ENCODE data around the gene WDR45B.

The WDR45B gene

DNA sequence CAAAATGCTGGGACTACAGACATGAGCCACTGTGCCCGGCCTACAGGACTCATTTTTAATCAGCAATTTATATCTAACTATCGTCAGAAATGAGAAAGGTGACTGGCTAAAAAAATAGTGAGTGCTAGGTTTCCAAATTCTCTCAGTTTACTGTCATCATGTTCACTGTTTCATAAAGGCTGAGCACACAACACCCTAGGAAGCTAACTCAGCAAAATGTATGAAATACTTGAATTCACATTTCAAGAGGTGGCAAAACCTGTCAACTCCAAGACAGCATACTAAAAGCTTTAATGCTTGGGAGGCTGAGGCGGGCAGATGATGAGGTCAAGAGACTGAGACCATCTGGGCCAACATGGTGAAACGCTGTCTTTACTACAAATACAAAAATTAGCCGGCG, 16.7 kb downstream of the WDR45B start:
- in situ Hi-C loops (cut with MboI; ENCODE audit: low sequenced_read_pairs), result no loop called here

DNA sequence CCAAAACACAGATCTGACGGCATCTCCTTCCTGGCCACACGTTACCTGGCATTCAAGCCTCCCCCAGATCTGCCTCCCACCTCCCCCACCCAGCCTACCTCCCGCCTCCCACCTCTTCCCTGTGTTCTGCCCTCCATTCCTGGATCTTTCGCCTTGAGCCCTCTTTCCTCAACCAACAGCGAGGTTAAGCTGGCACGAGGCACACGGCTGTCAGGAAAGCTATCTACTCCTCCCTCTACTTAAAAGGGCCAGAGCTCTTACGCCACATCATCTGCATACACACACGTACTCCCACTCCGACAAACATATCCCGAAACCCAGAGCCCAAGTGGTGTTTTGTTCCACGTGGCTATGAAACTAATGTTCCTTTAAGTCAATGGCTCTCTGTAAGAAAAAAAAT, 18.0 kb downstream of the WDR45B start:
- in situ Hi-C loops (cut with MboI; ENCODE audit: low sequenced_read_pairs), result no loop called here

DNA sequence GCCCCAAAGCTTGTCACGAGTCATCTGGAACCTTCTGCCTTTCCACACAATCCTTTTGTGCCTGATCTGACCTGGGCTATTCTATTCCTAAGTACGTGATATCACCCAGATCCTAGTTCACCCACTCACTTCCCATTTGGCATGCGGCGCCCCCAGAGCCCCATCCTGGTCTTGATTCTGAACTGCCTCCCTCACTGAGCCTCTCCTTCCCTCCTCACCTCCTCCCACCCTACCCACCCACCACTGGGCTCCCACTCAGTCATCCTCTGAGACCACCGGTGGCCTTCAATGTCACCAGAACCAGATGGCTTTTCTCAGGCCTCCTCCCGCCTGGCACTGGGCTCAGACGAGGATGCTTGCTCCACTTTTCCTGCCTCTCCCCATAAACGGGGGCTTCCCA, 18.5 kb downstream of the WDR45B start:
- in situ Hi-C loops (cut with MboI; ENCODE audit: low sequenced_read_pairs), result no loop called here

DNA sequence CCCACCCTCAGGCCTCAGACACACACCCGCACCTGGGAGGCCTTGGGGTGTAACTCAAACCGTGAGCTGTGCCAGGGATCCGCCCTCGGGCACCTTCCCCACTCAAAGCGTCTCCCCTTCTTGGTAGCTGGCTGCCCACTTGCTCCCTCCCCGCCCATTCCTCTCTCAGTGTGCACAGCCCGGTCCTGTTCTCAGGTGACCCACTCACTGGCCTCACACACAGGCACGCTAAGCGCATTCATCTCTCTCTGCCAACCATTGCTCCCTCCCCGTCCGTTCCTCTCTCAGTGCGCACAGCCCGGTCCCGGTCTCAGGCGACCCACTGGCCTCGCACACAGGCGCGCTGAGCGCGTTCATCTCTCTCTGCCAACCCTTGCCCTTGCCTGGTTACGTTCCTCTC, 20.8 kb downstream of the WDR45B start:
- in situ Hi-C loops (cut with MboI; ENCODE audit: low sequenced_read_pairs), result no loop called here

DNA sequence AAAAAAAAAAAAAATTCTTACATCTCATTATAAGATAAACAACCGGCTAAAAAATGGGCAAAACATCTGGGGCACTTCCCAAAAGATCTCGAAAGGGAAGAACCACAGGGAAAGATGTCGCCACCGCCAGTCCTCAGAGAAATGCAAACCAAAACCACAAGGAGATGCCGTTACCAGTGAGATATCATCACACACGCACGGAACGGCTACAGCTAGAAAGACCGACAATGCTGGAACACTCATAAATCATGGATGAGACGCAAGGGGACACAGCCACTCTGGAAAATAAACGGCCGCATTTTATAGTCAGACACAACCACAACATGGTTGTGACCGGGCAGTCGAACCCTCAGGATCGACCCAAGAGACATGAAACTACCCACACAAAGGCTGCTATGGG, 24.5 kb downstream of the WDR45B start:
- in situ Hi-C loops (cut with MboI; ENCODE audit: low sequenced_read_pairs), result no loop called here

DNA sequence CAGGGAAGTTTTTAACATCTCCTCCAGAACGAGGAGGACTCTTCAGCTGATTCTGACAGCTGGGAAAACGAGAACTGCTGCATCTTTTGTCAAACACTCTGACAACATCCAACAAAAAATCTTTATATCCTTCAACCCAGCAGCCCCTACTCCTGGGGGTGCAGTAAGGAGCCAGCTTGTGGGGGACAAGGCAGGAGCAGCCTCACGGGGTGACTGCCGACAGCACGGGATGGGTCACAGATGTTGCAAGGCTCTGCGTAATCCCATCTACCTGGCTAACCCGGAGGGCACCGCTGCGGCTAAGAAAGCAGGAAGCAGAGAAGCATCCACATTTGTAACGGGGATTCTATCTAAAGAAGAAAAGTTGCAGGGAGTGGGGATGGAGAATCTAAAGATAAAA, 28.6 kb downstream of the WDR45B start:
- in situ Hi-C loops (cut with MboI; ENCODE audit: low sequenced_read_pairs), result no loop called here

DNA sequence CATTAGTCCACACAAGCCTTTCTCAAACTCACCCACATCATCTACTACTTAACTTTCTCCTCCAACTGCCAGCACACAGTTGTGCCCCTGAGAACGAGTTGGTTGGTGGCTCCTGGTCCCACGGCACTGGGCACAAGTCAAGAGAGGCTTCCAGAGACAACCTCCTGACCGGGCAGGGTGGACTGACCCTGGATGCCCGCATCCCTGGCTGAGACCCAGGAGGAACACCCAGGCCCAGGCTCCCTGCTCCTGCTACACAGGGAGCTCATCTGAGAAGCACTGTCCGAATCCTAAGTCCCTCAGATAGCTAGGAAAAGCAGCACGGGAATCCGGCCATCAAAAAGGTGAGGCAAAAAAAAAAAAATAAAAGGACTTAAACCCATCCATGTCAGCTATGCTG, 29.0 kb downstream of the WDR45B start:
- in situ Hi-C loops (cut with MboI; ENCODE audit: low sequenced_read_pairs), result no loop called here

DNA sequence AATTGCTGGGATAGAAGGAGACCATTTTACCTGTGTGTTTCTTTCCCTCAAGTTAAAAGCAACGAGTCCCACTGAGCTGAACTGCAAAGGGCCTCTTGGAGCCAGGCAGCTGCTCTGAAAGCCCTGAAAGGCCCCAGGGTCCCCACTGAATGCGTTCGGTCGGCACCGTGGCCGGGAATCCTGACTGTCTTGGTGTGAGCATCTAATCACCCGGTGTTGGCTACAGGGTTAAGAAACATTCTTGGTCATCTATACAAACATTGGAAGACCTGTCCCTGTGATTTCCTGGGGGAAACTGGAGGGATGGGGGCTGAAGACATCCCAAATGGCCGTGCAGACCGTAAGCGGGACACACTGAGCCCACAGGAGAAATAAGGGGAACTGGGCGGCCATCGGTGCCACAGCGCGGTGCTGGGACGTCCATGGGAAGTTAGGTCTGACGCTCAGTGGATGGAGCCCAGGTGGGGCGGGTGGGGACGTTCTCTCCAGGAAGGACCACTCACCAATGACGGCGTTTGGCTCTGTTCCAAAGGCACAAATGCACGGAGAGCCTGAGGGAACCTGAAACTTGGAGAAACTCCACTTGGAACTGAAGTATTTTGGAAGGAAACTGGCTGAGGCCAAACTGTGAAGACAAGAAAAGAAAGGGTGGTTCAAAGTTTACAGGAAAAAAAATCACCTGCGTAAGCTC, 32.1 kb downstream of the WDR45B start:
- in situ Hi-C loops (cut with MboI; ENCODE audit: low sequenced_read_pairs), result no loop called here

DNA sequence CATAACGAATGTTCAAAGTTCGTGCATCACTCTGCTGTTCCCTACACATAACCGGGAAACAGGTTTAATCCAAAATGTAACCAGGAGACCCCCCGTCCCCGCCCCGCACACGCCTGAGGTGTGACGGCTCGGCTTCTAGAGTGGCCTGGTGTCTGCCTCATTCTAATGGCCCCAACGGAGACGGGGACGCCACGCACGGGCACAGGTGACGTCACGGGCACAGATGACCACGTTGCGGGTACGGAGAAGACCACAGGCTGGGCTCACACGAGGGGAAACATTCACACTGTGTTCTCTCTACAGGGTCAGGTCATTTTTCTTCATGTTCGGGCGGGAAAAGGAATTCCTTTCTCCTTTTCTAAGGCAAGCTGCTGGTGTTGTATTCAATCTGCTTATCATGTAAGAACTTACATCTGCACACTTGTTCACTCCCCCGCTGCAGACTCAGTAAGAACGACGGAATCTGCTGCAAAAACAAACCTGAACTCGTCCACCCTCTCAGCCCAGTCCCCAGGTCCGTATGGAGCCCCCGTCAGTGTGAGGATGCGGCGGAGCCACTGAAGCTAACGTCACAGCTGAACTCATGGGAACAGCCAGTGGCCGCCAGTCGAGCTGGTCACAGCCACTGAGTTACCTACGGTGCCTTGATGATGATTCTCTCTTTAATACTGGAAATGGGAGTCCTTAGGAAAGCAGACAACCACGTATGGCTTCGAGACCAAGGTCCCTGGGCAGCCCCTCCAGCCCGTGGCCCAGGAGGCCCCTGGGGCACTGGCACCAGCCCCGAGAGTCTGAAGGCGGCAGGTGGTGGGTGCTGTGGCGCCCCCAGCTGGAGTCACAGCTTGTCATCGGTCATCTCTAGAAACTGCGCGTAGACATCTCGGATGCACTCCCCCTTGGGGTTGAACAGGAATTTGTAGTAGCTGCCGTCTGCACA, 32.9 kb downstream of the WDR45B start:
- in situ Hi-C loops (cut with MboI; ENCODE audit: low sequenced_read_pairs), result no loop called here

DNA sequence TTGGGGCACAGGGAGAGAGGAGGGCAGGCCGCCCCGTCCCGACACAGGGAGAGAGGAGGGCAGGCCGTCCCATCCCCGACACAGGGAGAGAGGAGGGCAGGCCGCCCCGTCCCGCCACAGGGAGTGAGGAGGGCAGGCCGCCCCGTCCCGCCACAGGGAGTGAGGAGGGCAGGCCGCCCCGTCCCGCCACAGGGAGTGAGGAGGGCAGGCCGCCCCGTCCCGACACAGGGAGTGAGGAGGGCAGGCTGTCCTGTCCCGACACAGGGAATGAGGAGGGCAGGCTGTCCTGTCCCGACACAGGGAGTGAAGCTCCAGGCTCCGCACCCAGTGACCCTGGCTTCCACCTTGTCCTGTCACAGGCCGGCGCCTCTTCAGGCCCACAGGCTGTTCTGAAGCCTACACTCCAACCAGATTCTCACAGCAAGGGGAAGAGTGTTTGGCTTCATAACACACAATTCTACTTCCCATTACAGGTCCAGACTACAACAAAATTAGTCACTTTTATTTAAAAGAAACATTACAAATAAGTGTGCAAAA, 34.1 kb downstream of the WDR45B start:
- in situ Hi-C loops (cut with MboI; ENCODE audit: low sequenced_read_pairs), result no loop called here

DNA sequence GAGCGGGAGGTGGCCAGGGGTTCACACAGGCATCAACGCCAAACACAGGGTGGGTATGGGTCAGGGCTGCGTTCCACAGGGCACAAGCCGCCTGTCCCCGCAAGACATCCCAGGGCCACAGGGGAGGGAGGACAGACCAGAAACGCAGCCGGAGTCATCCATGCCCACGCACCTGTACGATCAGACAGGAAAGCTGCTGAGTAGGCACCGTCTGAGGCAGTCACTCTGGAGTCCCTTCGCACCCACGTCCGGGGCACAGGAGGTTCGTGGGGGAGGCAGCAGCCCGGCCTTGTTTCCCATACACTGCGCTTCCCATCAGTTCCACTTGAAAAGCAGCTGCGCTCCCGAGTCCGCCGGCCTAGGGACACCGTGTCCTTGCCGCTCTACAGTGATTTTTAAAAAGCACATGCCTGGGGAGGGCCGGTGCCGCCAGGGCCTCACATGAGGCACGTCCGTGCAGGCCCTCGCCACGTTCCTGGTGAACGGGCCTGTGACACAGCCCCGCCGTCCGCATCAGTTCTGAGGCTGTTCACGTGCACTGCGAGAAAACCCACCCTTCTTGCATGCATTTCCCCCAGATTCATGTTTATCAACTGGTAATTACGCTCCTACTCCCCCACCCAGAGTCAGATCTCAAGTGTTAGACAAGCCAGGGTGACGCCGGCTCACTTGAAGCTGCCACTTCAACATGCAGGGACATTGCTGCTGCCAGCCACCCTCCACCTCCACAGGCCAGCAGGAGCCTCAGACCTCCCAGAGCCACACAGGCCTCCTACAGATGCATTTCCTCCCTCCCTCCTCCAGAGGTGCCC, 34.8 kb downstream of the WDR45B start:
- in situ Hi-C loops (cut with MboI; ENCODE audit: low sequenced_read_pairs), result no loop called here

DNA sequence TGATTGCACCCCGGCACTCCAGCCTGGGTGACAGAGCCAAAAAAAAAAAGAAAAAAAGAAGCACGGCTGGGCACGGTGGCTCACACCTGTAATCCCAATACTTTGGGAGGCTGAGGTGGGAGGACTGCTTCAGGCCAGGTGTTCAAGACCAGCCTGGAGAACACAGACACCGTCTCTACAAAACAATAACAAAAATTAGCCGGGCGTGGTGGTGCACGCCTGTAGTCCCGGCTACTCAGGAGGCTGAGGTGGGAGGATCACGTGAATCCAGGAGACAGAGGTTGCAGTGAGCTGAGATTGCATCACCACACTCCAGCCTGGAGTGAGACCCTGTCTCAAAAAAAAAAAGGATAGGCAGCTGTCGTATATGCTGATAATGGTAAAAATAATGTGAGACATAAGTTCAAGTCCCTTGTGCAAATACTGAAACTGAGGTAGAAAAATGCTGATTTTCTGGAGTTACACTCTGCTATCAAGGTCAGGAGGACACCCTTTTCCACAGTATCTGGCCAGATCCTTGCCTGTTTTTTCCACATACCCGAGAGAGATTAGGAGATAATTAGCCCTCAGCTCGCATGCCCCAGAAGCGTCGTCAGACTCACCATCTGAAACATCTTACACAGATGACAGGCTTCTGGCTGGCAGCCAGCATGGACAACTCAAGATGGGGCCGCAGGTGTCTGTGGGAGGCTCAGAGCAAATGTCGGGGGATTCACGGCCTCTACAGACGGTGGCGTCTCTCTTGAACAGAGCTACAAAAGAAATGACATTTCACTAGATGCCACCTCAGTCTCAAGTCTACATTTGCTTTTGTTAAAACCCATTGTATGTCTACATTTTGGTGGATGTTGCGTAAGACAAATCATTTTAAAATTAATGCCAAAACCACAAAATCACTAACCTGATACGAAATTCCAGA, 36.8 kb downstream of the WDR45B start:
- in situ Hi-C loops (cut with MboI; ENCODE audit: low sequenced_read_pairs), result no loop called here

DNA sequence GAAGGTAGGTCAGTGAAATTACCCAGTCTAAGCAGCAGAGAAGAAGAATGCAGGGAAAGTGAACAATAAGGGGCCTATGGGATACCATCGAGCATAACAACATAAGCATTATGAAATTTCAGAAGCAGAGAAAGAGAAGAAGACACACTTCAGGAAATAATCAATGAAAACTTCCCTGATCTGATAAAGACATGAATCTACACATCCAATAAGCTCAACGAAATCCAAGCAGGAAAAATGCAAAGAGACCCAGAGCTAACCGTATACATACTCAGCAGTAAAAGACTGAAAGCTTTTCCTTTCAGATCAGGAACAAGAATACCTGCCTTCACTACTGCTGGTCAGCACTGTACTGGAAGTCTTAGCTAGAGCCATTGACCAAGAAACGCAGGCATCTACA, 38.6 kb downstream of the WDR45B start:
- in situ Hi-C loops (cut with MboI; ENCODE audit: low sequenced_read_pairs), result no loop called here

DNA sequence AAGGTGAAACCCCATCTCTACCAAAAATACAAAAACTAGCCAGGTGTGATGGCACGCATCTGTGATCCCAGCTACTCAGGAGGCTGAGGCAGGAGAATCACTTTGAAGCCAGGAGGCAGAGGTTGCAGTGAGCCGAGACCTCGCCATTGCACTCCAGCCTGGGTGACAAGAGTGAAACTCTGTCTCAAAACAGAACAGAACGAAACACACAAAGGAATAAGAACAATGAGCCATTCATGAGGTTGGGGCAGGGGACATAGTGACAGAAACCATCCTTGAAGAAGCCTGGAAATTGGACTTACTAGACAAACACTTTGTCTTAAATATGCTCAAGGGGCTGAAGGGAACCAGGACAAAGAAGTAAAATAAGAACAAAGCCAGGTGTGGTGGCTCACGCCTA, 39.4 kb downstream of the WDR45B start:
- in situ Hi-C loops (cut with MboI; ENCODE audit: low sequenced_read_pairs), result no loop called here

DNA sequence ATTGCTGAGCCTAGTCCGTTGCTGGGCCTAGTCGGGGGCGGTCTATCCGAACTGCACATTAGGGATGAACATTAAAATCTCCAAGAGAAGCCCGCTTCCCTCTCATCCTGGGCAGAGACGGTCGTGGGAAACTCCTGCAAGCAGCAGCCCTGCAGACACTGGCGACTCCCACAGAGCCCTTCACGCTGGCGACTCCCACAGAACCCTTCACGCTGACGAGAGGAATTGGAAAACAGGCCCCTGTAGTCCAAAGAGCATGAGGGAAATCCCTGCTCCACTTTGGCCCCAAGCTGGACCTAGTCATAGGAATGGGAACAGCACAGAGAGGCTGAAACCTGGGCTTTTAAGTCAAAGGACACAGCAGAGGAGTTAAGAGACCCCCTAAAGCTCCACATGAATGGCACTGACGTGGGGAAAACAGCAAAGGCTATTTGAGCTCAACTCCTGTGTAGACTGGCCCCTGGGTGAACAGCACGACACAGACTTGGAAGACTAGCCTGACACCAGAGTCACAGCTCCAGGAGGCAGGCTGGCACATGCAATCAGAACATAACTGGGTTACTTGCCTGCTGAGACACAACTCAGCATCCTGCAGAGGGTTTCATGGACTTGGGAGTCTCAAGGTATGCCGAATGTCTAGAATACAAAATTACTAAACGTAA, 42.2 kb downstream of the WDR45B start:
- in situ Hi-C loops (cut with MboI; ENCODE audit: low sequenced_read_pairs), result no loop called here

DNA sequence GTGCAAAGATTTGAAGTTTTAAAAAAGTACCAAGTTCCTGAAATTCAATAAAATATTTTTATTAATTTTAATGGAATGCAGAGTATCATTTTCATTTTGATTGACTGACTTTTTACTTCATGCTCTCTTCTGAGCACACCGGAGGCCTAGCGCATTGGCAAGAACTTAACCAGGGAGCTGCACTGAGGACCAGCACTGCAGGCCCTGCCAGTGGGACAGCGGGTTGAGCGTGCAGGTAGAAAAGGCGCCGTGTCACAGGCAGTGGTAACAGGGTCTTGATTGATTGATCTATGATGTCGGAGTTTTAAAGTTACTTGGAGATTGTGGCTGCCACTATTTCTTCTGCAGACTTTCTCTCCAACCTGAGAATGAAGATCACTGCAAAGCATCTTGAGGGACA, 43.7 kb downstream of the WDR45B start:
- in situ Hi-C loops (cut with MboI; ENCODE audit: low sequenced_read_pairs), result no loop called here

DNA sequence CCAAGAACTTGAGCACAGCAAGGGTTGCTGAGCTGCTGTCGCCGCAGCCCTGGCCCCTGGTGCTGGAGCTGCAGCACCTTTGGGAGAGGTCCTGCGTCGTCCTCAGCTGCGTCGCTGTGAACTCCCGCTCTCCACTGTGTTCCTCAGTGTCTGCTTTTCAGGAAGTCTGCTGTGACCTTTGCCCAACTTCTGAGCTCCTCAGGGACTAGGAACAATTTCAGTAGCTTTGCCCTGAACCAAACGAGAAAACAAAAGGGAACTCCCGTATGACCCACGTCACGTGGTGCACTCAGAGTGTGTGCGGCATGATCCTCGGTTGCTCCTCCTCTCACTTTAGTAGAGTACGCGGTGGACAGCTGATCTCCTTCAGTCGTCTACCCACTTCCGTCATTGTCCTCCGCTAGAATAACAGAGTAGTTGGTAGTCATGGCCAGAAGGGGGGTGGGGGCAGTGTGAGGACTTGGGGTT, 44.2 kb downstream of the WDR45B start:
- in situ Hi-C loops (cut with MboI; ENCODE audit: low sequenced_read_pairs), result no loop called here

DNA sequence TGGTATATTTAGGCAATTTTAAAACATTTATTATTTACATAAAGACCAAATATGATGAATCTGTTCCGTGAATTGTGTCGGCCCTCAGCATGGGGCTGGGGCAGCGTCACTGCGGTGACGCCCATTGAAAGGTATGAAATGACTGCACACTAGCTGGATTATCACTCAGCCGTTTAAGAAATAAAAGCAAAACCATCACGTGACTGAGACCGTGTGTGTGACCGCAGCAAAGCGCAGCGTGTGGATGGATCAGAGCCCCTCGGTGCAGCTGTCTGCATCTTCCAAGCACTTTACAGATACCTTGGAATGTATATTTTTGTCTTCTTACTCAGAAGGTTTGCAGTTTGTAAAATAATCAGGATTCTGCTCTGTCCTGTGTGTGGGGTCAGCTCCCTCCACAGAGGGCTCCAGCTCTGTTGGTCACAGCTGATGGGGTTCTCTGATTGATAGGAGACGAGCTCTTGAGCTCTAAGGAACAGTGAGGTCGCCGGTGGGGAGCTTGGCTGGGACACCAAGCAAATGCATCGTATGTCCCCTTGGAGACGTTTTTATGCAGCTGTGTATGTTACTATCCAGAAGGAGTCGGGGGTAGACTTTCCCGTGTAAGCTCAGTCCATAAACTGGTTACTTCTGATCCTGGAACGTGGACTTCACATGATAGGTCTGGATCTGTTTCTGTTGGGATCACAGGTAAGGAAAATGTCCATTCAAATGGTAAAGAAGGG, 45.1 kb downstream of the WDR45B start:
- in situ Hi-C loops (cut with MboI; ENCODE audit: low sequenced_read_pairs), result no loop called here

DNA sequence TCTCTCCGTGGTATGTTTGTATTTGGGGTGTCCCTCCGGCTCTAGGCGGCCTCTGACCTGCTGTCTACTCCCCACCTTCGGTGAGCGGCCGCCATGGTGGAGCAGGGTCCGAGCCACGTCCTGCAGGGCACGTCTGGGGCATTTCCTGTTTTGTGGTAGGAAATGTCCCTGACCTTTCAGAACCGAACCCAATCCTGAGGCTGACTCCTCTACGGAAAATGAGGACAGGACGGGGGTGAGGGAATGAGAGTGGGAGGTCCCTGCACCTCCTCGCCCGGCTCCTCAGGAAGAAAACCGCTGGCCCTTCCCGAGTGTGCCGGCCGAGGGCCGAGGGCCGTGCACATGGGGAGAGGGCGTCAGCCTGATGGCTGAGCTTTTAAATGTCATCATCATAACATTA, 45.8 kb downstream of the WDR45B start:
- in situ Hi-C loops (cut with MboI; ENCODE audit: low sequenced_read_pairs), result no loop called here
